K562 (cell line): ENCODE results near the gene CNPY2. TPM values are rescaled to one million over a fixed set of nuclear protein-coding genes. Genes with fewer than 3 reads are reported as not detected.

Experiments used
- ATF1 ChIP-seq, 2 experiments: fragments of 450-650 bp in 1 of 2; IDR thresholded peaks; 2 replicates each; pipeline ENCODE4 v1.6.1; 2016; ENCODE audit warnings: missing compliant biosample characterization in 1 of 2, missing genetic modification characterization in 1 of 2
- CHCHD3 ChIP-seq: fragments of 250-450 bp; sonication (Bioruptor Pico); IDR thresholded peaks from 2 replicates; pipeline ENCODE4 v2.1.2; 2022; ENCODE audit warnings: mild to moderate bottlenecking
- CREM ChIP-seq: IDR thresholded peaks from 2 replicates; pipeline ENCODE4 v1.6.1; 2014; ENCODE audit warnings: antibody characterized with exemption, low read depth
- ETV5 ChIP-seq: sonication (generic); formaldehyde crosslinking; IDR thresholded peaks from 2 replicates; pipeline ENCODE4 v1.4.0; 2020; ENCODE audit warnings: low read depth, mild to moderate bottlenecking, missing genetic modification reagents
- EZH2 ChIP-seq: IDR thresholded peaks from 2 replicates; pipeline ENCODE4 v1.6.1; 2012; ENCODE audit warnings: low read depth, mild to moderate bottlenecking, inconsistent platforms, low read length, borderline replicate concordance
- KDM1A ChIP-seq, 2 experiments: fragments of 450-650 bp; IDR thresholded peaks; 2 replicates each; pipeline ENCODE4 v1.6.1; 2016; ENCODE audit warnings: mild to moderate bottlenecking in 2 of 2
- POLR2A ChIP-seq: fragments of 450-650 bp; conservative IDR thresholded peaks from 2 replicates; pipeline ENCODE4 v1.6.1; 2016
- POLR2AphosphoS5 ChIP-seq: IDR thresholded peaks from 2 replicates; pipeline ENCODE4 v1.6.1; 2011; ENCODE audit warnings: mild to moderate bottlenecking, low read depth, low read length, moderate library complexity; ENCODE audit not compliant: control insufficient read depth, insufficient read depth
- POLR3A ChIP-seq: IDR thresholded peaks from 2 replicates; pipeline ENCODE4 v1.6.1; 2011; ENCODE audit warnings: borderline replicate concordance, mild to moderate bottlenecking, moderate library complexity; ENCODE audit not compliant: insufficient read length, insufficient read depth; ENCODE audit errors: extremely low read depth
- RAD21 ChIP-seq, 2 experiments: fragments of 250-450 bp in 1 of 2; fragments of 450-650 bp in 1 of 2; sonication (Bioruptor Pico) in 1 of 2; formaldehyde crosslinking in 1 of 2; IDR thresholded peaks in 1 of 2; conservative IDR thresholded peaks in 1 of 2; 2 replicates each; pipeline versions ENCODE4 v1.4.0 to v1.8.0; 2020 to 2022; ENCODE audit warnings: mild to moderate bottlenecking in 2 of 2, moderate library complexity in 1 of 2
- SIN3A ChIP-seq, 2 experiments: fragments of 150-350 bp in 1 of 2; IDR thresholded peaks; 2 replicates each; pipeline ENCODE4 v1.6.1; 2011 to 2016; ENCODE audit warnings: borderline replicate concordance in 2 of 2, low read depth in 2 of 2, low read length in 2 of 2, mild to moderate bottlenecking in 2 of 2, moderate library complexity in 2 of 2; ENCODE audit not compliant: control insufficient read depth in 1 of 2
- SMARCA5 ChIP-seq: fragments of 450-650 bp; IDR thresholded peaks from 2 replicates; pipeline ENCODE4 v1.6.1; 2016
- ZFPM2 ChIP-seq: fragments of 250-450 bp; sonication (Bioruptor Pico); IDR thresholded peaks from 2 replicates; pipeline ENCODE4 v1.5.1; 2022; ENCODE audit warnings: mild to moderate bottlenecking
- ZNF277 ChIP-seq: fragments of 250-450 bp; sonication (Bioruptor Pico); IDR thresholded peaks from 2 replicates; pipeline ENCODE4 v1.8.0; 2022; ENCODE audit warnings: inconsistent platforms, mild to moderate bottlenecking, moderate library complexity, borderline replicate concordance
- polyA plus RNA-seq, 8 experiments: library from polyadenylated mRNA; depleted of rRNA in 4 of 8; stranded (reverse) in 5 of 8; unstranded in 3 of 8; fragments of >200 nt; fragmentation: Nextera tagmentation in 2 of 8; fragmentation: Illumina TruSeq in 1 of 8; extraction: Ambion mirVana in 2 of 8; extraction: Trizol in 1 of 8; gene quantifications; 2 replicates each; pipeline versions ENCODE4 v1.2.1 to v1.2.3, GENCODE V29; 2011 to 2014; ENCODE audit warnings: inconsistent platforms in 1 of 8, missing spikeins in 1 of 8
- total RNA-seq, 7 experiments: library from RNA; depleted of rRNA in 6 of 7; stranded (reverse); fragments of >200 nt in 6 of 7; fragmentation: Illumina TruSeq in 2 of 7; extraction: Trizol in 2 of 7; gene quantifications; 2 replicates each; pipeline versions ENCODE4 v1.2.1 to v1.2.3, GENCODE V29; 2011 to 2021; ENCODE audit warnings: low replicate concordance in 1 of 7
- TF ChIP-seq, protein P1 (sequence below): fragments of 450-650 bp; IDR thresholded peaks from 2 replicates; pipeline ENCODE4 v1.6.1; 2018; ENCODE audit not compliant: partially characterized antibody
- TF ChIP-seq, protein P2 (sequence below): fragments of 450-650 bp; IDR thresholded peaks from 2 replicates; pipeline ENCODE4 v1.7.1; 2018; ENCODE audit warnings: mild to moderate bottlenecking, low read depth; ENCODE audit not compliant: partially characterized antibody
- TF ChIP-seq, protein P3 (sequence below): fragments of 200-800 bp; sonication (Bioruptor generic); IDR thresholded peaks from 2 replicates; pipeline ENCODE4 v1.6.1; 2017; ENCODE audit warnings: missing genetic modification characterization, missing compliant biosample characterization
- TF ChIP-seq, protein P4 (sequence below): fragments of 450-650 bp; formaldehyde crosslinking; IDR thresholded peaks from 2 replicates; pipeline ENCODE4 v1.4.0; 2020; ENCODE audit warnings: mild to moderate bottlenecking

CNPY2 gene
- total and polyA plus RNA-seq, 9 of the 15 experiments (the other 6 are each of a cell fraction or from before 2014, with no cell fraction given) = 33.8 to 190 (median 138) TPM

DNA sequence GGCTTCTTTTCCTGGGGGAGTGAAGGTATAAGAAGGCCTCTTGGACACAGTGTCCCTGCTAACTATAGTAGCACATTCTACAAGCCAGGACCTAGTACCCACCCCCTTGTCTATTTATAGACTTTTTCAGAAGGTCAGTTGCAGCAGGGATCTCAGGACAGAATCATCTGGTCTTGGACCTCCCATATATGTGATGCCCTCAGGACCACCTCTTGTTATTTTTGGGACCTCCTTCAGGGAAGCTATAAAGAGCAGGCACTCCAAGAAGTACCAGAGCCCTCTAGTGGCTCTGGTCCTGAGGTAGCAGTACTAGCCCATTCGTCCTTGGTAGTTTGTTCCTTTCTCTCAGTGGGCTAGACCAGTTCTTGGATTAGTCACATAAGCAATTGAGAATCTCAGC is 44.8 kb downstream of the CNPY2 start (continued):
- TF ChIP-seq, protein P1, sequence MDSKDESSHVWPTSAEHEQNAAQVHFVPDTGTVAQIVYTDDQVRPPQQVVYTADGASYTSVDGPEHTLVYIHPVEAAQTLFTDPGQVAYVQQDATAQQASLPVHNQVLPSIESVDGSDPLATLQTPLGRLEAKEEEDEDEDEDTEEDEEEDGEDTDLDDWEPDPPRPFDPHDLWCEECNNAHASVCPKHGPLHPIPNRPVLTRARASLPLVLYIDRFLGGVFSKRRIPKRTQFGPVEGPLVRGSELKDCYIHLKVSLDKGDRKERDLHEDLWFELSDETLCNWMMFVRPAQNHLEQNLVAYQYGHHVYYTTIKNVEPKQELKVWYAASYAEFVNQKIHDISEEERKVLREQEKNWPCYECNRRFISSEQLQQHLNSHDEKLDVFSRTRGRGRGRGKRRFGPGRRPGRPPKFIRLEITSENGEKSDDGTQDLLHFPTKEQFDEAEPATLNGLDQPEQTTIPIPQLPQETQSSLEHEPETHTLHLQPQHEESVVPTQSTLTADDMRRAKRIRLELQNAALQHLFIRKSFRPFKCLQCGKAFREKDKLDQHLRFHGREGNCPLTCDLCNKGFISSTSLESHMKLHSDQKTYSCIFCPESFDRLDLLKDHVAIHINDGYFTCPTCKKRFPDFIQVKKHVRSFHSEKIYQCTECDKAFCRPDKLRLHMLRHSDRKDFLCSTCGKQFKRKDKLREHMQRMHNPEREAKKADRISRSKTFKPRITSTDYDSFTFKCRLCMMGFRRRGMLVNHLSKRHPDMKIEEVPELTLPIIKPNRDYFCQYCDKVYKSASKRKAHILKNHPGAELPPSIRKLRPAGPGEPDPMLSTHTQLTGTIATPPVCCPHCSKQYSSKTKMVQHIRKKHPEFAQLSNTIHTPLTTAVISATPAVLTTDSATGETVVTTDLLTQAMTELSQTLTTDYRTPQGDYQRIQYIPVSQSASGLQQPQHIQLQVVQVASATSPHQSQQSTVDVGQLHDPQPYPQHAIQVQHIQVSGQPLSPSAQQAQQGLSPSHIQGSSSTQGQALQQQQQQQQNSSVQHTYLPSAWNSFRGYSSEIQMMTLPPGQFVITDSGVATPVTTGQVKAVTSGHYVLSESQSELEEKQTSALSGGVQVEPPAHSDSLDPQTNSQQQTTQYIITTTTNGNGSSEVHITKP = peak; percentile 17
- TF ChIP-seq KDM1A (IDR thresholded peaks at IDR 0.05) (no peak), EZH2 (no peak), POLR3A (no peak), CREM (no peak), CHCHD3 (CRISPR knock-in tag) (no peak), ZNF277 (CRISPR knock-in tag) (no peak), SMARCA5 (no peak), POLR2AphosphoS5 (peak; percentile 59), ATF1 (CRISPR knock-in tag; IDR thresholded peaks at IDR 0.05) (no peak), ATF1 (tag; IDR thresholded peaks at IDR 0.05) (no peak), POLR2A (peak; percentile 45; the same call in 1 of the 2 replicates), RAD21 (CRISPR knock-in tag; conservative IDR thresholded peaks at IDR 0.05 in 1 of 2, IDR thresholded peaks at IDR 0.05 in 1 of 2) (peak; percentile 32 to 62), ETV5 (CRISPR knock-in tag) (no peak), SIN3A (IDR thresholded peaks at IDR 0.05; ENCODE audit: borderline replicate concordance in 2 of 2, control insufficient read depth in 1 of 2, low read depth in 2 of 2, low read length in 2 of 2) (peak in 1 of 2 experiments; percentile 43; a peak in 1 of 4 replicates), ZFPM2 (CRISPR knock-in tag) (no peak)
- TF ChIP-seq, protein P2, sequence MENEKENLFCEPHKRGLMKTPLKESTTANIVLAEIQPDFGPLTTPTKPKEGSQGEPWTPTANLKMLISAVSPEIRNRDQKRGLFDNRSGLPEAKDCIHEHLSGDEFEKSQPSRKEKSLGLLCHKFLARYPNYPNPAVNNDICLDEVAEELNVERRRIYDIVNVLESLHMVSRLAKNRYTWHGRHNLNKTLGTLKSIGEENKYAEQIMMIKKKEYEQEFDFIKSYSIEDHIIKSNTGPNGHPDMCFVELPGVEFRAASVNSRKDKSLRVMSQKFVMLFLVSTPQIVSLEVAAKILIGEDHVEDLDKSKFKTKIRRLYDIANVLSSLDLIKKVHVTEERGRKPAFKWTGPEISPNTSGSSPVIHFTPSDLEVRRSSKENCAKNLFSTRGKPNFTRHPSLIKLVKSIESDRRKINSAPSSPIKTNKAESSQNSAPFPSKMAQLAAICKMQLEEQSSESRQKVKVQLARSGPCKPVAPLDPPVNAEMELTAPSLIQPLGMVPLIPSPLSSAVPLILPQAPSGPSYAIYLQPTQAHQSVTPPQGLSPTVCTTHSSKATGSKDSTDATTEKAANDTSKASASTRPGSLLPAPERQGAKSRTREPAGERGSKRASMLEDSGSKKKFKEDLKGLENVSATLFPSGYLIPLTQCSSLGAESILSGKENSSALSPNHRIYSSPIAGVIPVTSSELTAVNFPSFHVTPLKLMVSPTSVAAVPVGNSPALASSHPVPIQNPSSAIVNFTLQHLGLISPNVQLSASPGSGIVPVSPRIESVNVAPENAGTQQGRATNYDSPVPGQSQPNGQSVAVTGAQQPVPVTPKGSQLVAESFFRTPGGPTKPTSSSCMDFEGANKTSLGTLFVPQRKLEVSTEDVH = peak; percentile 14
- TF ChIP-seq, protein P3, sequence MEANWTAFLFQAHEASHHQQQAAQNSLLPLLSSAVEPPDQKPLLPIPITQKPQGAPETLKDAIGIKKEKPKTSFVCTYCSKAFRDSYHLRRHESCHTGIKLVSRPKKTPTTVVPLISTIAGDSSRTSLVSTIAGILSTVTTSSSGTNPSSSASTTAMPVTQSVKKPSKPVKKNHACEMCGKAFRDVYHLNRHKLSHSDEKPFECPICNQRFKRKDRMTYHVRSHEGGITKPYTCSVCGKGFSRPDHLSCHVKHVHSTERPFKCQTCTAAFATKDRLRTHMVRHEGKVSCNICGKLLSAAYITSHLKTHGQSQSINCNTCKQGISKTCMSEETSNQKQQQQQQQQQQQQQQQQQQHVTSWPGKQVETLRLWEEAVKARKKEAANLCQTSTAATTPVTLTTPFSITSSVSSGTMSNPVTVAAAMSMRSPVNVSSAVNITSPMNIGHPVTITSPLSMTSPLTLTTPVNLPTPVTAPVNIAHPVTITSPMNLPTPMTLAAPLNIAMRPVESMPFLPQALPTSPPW (CRISPR knock-in tag) = no peak
- TF ChIP-seq, protein P4, sequence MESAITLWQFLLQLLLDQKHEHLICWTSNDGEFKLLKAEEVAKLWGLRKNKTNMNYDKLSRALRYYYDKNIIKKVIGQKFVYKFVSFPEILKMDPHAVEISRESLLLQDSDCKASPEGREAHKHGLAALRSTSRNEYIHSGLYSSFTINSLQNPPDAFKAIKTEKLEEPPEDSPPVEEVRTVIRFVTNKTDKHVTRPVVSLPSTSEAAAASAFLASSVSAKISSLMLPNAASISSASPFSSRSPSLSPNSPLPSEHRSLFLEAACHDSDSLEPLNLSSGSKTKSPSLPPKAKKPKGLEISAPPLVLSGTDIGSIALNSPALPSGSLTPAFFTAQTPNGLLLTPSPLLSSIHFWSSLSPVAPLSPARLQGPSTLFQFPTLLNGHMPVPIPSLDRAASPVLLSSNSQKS (CRISPR knock-in tag) = no peak
